Superior temporal gyrus (tissue), 1 donor: ENCODE results near the gene ATG5.
"Not testable (repeated sequence)": the region's sequence is repeated elsewhere in the genome, so short reads cannot be mapped to it uniquely, and the experiment has no call there.

ENCODE experiments used
- DNase-seq: peaks from one replicate; pipeline ENCODE4 v3.0.0-alpha.2; 2016; ENCODE audit errors: extremely low spot score

The ATG5 gene

DNA sequence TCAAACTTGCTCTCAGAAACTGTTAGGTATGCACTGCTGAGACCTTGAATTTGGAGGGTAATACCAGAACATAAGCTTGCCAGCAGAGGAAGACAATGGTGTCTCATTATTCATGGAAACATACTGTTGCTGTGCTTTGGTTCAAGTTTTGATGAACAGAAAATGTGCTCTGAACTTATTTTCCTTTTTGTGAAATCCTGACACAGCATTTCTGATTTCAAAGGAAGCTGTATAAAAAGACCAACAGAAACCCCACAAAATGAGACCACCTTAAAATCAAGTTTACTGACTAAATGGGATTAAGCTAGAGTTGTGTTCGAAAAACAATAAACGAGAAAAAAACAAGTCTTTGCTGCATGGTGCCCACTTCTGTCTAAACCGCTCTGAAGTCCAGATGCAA is 169.1 kb downstream of the ATG5 start:
- no peak for DNase-seq

DNA sequence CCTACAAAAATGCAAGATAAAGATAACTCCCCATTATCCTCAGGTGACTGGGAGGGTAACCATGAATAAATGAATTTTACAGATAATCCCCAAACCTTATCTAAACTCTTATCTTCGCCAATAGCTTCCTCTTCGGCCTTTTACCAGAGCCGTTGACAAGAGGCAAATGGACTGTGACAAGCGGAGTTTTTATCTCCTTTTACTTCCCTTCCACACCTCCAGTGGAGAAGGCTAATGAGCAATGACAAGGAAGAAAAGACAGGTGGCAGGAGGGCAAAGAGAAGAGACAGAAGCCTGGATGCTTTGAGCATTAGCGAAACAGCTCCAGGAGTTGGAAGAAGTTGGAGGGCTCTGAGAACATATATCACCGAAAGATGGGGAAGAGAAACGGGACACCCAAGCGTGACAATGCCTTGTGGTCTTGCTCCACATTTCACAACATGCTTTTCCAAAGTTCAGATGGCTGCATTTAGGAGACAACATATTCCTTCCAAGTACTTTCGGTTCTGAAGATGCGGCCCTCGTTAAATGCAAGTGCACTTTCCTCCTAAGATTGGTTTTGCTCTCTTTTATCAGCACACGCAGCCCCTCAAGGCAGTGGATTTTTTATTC is 170.2 kb downstream of the ATG5 start:
- no peak for DNase-seq

- DNase-seq = no peak
Observed at GRCh38 chr6:106154326-106154725, 171.2 kb downstream of the ATG5 start.

DNA sequence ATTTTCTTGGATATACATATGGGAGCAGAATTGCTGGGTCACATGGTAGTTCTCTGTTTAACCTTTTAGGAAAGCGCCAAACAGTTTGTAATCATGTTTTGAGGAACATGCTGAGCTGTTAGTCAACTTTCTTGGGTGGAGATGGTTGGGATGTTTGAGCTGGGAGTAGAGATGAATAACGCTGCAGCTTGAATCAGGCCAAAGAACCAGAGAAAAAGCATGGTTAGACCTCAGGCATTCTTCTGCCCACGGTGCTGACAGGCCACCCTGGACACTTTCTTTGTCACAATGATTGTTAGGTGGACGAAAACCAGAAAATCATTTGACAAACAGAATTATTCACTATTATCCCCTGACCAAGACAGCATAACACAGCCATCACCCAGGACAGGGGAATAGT is 172.6 kb downstream of the ATG5 start:
- DNase-seq = no peak

- not testable (repeated sequence) for DNase-seq
Observed at GRCh38 chr6:106152476-106152875, 173.1 kb downstream of the ATG5 start.

DNA sequence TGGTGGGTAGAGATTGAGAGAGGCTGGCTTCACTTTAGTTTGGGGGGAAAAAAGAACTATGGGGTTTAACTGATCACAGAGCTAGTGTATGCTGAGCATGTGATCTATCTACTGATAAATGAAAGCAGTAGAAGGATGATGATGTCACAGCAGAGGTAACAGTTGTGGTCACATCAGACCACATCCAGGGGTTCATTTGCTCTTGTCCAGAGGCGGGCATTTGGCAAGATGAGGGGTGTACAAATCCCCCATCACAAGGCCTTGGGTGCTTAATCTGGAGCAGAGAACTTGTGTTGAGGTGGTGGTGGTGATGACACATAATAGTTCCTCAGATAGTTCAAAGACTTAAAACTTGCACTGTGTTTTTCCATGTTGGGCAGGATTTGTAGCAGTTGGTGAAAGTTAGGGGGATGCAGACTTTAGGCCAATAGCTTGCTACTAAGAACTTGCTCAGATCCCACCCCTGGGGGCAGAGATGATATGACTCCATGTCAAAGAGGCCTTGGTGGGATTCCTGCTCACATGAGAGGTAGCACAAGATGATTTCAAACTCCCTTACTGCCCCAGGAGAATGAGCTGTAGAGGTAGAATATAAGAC is 176.0 kb downstream of the ATG5 start:
- no peak for DNase-seq

DNA sequence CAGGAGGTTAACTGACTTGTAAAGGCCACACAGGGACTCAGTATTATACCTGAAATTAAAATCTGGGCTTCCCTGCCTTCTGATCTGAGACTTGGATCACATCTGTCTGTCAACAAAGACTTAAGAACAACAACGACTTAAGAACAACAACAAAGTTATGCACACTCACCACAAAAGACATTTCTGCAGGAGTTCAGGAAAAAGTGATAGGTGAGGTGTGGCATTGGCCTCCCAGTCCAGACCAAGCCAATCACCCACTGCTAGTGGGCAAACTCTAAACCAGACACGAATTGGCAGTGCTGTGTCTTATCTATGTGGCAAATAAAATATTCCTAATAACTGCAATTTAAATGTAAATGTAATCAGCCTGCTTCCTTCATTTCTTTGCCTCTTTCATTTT is 178.1 kb downstream of the ATG5 start:
- DNase-seq = no peak

GRCh38 chr6:106146852-106147351 is 178.7 kb downstream of the ATG5 start:
- DNase-seq = no peak

DNA sequence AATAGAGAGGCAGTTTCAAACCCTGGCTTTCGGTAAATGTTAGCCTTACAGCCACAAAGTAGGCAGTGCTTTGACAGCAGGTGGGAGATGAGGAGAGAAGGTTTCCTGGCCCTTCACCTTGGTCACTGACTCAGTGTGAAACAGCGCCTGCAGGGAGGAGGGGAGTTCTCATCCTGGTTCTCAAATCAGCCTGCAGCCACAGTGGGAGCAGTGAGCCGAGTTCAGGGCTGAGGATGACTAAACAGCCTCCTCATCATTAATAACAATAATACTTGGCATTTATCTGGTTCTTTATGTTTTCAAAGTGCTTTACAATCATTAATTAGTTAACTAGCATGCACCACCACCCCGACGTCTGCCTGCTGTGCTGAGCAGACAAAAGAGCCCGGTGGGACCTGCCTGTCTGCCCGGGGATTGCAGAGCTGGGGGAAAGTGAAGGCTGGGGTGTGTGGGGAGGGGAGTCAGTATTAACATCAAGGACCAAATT is 179.8 kb downstream of the ATG5 start:
- DNase-seq = no peak

DNA sequence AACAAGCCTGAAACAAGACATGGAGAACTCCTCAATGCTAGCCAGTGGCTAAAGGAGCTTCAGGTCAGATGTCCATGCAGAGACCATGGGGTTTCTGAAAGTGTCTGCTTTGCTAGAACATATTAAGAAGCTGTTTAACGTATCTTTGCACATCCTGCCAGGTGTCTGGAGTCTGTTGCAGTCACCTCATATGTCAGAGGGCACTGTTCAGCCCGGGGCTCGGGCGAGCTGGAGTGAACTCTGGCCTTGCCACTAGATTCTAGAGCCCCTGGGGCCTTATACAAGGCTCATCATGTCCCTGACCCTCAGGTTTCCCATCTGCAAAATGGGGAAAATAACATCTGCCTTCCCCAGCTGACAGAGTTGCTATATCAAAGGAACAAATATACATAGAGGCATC is 180.4 kb downstream of the ATG5 start:
- DNase-seq = no peak

DNA sequence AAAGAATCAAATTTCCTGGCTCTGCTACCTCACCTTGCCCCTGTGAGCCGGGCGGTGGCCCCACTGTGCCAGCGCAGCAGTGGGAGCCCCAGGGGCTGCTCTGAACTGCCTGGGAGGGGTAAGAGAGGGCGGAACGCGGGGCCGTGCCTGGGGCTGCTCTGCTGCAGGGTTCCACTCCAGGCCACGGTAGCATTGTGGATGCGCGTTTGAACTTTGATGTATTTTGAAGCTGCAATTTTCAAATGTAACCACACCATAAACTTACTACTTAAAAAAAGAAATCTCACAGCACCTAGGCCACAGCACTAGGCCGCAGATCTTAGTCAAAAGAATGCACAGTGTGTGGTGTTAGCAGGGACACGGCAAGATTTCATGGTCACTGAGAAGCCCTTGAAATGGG is 181.9 kb downstream of the ATG5 start:
- DNase-seq = no peak

GRCh38 chr6:106142876-106143431 is 182.6 kb downstream of the ATG5 start:
- no peak for DNase-seq

DNA sequence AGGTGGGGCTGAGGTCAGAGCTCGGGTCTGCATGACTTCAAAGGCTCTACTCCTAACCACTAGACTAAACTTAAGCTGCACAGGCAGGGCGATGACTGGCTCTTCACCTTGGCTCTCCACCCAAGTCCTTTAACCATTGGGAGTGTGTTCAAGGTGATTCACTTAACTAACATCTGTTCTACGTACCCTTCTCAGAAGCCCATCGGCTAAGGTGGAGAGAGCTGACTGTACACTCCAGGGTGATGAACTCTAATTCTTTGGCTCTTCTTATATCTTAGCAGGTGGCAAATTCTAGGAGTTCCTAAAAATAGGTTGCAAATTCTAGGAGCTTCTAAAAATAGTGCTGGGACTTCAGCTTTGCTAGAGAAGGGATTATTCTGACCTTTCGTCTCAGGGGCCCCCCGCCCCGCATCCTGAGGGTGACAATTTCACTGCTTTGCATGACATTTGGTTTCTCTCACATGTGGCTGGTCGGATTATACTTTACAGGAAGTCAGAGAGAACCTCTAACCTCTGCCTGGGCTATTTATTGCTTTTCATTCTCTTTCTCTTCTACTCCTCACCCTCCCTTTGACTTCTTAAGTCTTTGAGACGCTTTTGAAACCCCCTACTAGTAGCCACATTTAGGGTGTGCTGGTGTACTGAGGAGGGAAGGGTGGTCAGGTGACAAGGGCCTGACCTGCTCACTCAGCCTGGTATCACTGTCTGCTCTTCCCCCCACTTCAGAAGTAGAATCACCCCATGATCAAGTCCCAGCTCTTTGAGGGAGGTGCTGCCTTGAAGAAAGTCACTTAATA is 183.9 kb downstream of the ATG5 start:
- no peak for DNase-seq

- DNase-seq = no peak
Observed at GRCh38 chr6:106138151-106138550, 187.4 kb downstream of the ATG5 start.

DNA sequence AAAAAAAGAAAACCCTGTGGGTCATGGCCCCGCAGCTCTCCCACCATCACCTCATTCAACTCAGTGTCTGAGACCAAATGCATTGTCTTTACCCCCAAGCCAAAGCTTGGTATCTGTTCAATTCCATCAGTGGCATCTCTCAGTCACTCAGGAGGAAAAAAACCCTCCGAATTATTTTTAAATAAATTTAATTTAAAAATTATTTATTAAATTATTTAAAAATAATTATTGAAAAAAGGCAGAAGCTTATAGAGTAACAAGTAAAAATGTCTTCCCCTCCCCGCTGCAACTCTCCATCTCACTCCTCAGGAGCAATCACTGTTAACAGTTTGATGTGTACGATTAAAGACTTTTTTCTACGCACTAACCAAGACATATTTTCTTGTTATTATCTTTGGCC is 188.7 kb downstream of the ATG5 start:
- DNase-seq = no peak

- DNase-seq = no peak
Observed at GRCh38 chr6:106135911-106136571, 189.5 kb downstream of the ATG5 start.

DNA sequence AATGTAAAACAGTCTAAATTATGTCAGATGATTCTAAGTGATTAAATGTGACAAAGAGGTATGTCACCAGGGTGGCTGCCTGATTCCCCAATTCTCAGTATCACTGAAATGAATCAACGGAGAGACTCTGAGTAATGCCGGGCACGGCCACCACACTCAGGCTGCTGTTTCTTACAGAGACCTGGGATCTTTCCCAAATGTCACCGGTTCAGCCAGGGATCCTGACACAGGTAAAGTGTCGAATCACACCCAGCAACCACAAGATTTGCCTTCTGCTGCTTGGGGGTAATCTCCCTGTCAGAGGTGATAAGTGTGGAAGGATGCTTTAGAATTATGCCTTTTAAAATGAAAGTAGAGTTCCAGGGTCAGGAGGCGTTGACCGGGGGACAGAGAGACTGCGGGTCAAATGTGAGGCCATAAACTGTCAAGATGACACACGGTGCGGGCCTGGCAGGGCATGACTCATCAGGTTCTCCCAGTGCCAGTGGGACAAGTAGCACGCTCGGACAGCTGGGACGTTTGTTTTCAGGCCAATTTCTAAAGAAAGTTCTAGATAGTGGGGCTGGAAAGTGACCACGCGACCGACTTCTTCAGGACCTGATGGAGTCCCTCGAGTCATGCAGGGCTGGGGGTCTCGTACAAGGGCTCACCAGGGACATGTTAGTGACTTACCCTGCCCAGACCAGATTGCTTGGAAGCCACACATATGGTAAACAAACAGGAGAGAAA is 190.5 kb downstream of the ATG5 start:
- DNase-seq = no peak
